Right lung (tissue), 5 donors: Measurements from ENCODE around the gene TOX2. TPM values are rescaled to one million over a fixed set of nuclear protein-coding genes. Genes with fewer than 3 reads are reported as not detected.
"Not testable (repeated sequence)": the region's sequence is repeated elsewhere in the genome, so short reads cannot be mapped to it uniquely, and the experiment has no call there.

Experiments
- DNase-seq, 2 donors: peaks; one replicate each; pipeline ENCODE4 v3.0.0-alpha.2; 2013
- polyA plus RNA-seq, 5 donors: library from polyadenylated mRNA; unstranded; fragments of 120-200 nt; gene quantifications; one replicate each; pipeline versions ENCODE4 v1.2.1 to v1.2.3, GENCODE V29; 2013; ENCODE audit warnings: inconsistent platforms in 1 of 5, low replicate concordance in 1 of 5; ENCODE audit not compliant: insufficient read length in 5 of 5, insufficient read depth in 1 of 5

TOX2 gene
- polyA plus RNA-seq, 5 donors, result 31.7 to 69.8 (median 44.1) TPM

GRCh38 chr20:44029848-44030230, 115.2 kb downstream of the TOX2 start:
- no peak for DNase-seq

- no peak for DNase-seq
Observed at GRCh38 chr20:44030394-44030793, 115.7 kb downstream of the TOX2 start.

GRCh38 chr20:44031001-44031574, 116.4 kb downstream of the TOX2 start:
- DNase-seq, result no peak

- DNase-seq, result no peak
Observed at GRCh38 chr20:44031781-44032582, 117.3 kb downstream of the TOX2 start.

- DNase-seq, result no peak
Observed at GRCh38 chr20:44032583-44033331, 118.1 kb downstream of the TOX2 start.

GRCh38 chr20:44033344-44033743, 118.7 kb downstream of the TOX2 start:
- DNase-seq, result no peak

GRCh38 chr20:44033873-44034272, 119.2 kb downstream of the TOX2 start:
- no peak for DNase-seq

- DNase-seq, result no peak
Observed at GRCh38 chr20:44034451-44034850, 119.8 kb downstream of the TOX2 start.

GRCh38 chr20:44034965-44035635, 120.4 kb downstream of the TOX2 start:
- no peak for DNase-seq

- no peak for DNase-seq
Observed at GRCh38 chr20:44035924-44036323, 121.3 kb downstream of the TOX2 start.

- no peak for DNase-seq
Observed at GRCh38 chr20:44036441-44036840, 121.8 kb downstream of the TOX2 start.

- no peak for DNase-seq
Observed at GRCh38 chr20:44038681-44039123, 124.0 kb downstream of the TOX2 start.

- no peak for DNase-seq
Observed at GRCh38 chr20:44039147-44039546, 124.5 kb downstream of the TOX2 start.

- no peak for DNase-seq
Observed at GRCh38 chr20:44039741-44040140, 125.1 kb downstream of the TOX2 start.

- no peak for DNase-seq
Observed at GRCh38 chr20:44040202-44040915, 125.7 kb downstream of the TOX2 start.

- no peak for DNase-seq
Observed at GRCh38 chr20:44041001-44041400, 126.3 kb downstream of the TOX2 start.

GRCh38 chr20:44044712-44045111, 130.1 kb downstream of the TOX2 start:
- DNase-seq, result not testable (repeated sequence)

GRCh38 chr20:44050327-44050726, 135.7 kb downstream of the TOX2 start:
- no peak for DNase-seq

- DNase-seq, result no peak
Observed at GRCh38 chr20:44050925-44051660, 136.4 kb downstream of the TOX2 start.

GRCh38 chr20:44051661-44052000, 137.0 kb downstream of the TOX2 start:
- no peak for DNase-seq

GRCh38 chr20:44052166-44052565, 137.5 kb downstream of the TOX2 start:
- no peak for DNase-seq
